Endothelial cell of umbilical vein (primary cell): ENCODE data around the gene ZSCAN2. TPM values are rescaled to one million over a fixed set of nuclear protein-coding genes. Genes with fewer than 3 reads are reported as not detected.

ENCODE experiments used
- BruUV-seq: library from RNA; stranded (reverse); fragments of 400-500 nt; replicated peaks from 2 replicates; lab custom pipeline; 2021; lab: Mats Ljungman, UMichigan
- CTCF ChIA-PET: fragments of 300-600, 350-600 bp; sonication (Branson Sonifier 250); formaldehyde crosslinking; loops from one replicate; lab custom pipeline; 2021; ENCODE audit warnings: antibody characterized with exemption, inconsistent platforms; lab: Charles Lee
- POLR2A ChIA-PET: fragments of 300-600, 350-600 bp; sonication (Branson Sonifier 250); formaldehyde crosslinking; loops from one replicate; lab custom pipeline; 2021; ENCODE audit warnings: antibody characterized with exemption, inconsistent platforms; lab: Charles Lee
- DNase-seq: peaks from one replicate; pipeline ENCODE4 v3.0.0-alpha.2; 2011; ENCODE audit warnings: low read depth, low spot score
- FAIRE-seq: peaks from 2 replicates; lab custom pipeline; 2011; peaks lifted over from hg19 to GRCh38; lab: Jason Lieb, UNC
- H2AFZ ChIP-seq: 2 replicates; pipeline ENCODE4 v1.6.0; 2012; ENCODE audit warnings: low read depth, low read length, control low read depth, inconsistent platforms
- H3K27ac ChIP-seq: 2 replicates; pipeline ENCODE4 v1.5.1; 2011; ENCODE audit warnings: low read depth, mild to moderate bottlenecking, control low read depth, low read length, moderate library complexity; ENCODE audit not compliant: insufficient read depth
- H3K27me3 ChIP-seq, 2 experiments: 2 replicates each; pipeline versions ENCODE4 v1.6.0 to v1.6.1; 2011; ENCODE audit warnings: low read length in 2 of 2, mixed read lengths in 1 of 2; ENCODE audit not compliant: control insufficient read depth in 2 of 2, insufficient read depth in 2 of 2
- H3K36me3 ChIP-seq, 2 experiments: 2 replicates in 1 of 2; 3 replicates in 1 of 2; pipeline ENCODE4 v1.5.1; 2011; ENCODE audit warnings: low read length in 2 of 2, mild to moderate bottlenecking in 1 of 2, moderate library complexity in 1 of 2; ENCODE audit not compliant: control insufficient read depth in 2 of 2, insufficient read depth in 2 of 2; ENCODE audit errors: extremely low read depth in 1 of 2
- H3K4me1 ChIP-seq: 3 replicates; pipeline ENCODE4 v1.5.1; 2011; ENCODE audit warnings: mild to moderate bottlenecking, low read length; ENCODE audit not compliant: control insufficient read depth, insufficient read depth; ENCODE audit errors: extremely low read depth
- H3K4me2 ChIP-seq: 2 replicates; pipeline ENCODE4 v1.6.1; 2011; ENCODE audit warnings: low read length, control low read depth, mixed read lengths; ENCODE audit not compliant: insufficient read depth
- H3K4me3 ChIP-seq, 3 experiments: fragments of 200-600 bp in 1 of 3; sonication (generic), shearing (Covaris generic) in 1 of 3; replicated peaks in 1 of 3; 2 replicates each; pipeline ENCODE4 v1.5.1; 2011 to 2016; ENCODE audit warnings: control low read depth in 3 of 3, low read length in 3 of 3, mild to moderate bottlenecking in 2 of 3, inconsistent platforms in 1 of 3, low read depth in 1 of 3, moderate library complexity in 1 of 3; ENCODE audit not compliant: insufficient read depth in 1 of 3
- H3K79me2 ChIP-seq: 2 replicates; pipeline ENCODE4 v1.6.0; 2012; ENCODE audit warnings: low read length, inconsistent platforms; ENCODE audit not compliant: control insufficient read depth, insufficient read depth
- H3K9ac ChIP-seq: replicated peaks from 2 replicates; pipeline ENCODE3; 2011; ENCODE audit warnings: low read length, control low read depth; ENCODE audit not compliant: insufficient read depth; ENCODE audit errors: extremely low read depth
- H3K9me1 ChIP-seq: replicated peaks from 3 replicates; pipeline ENCODE4 v1.6.0; 2011; ENCODE audit warnings: mild to moderate bottlenecking, low read length; ENCODE audit not compliant: control insufficient read depth, insufficient read depth; ENCODE audit errors: extremely low read depth
- H3K9me3 ChIP-seq: replicated peaks from 2 replicates; pipeline ENCODE4 v1.5.1; 2012; ENCODE audit warnings: low read length, inconsistent platforms; ENCODE audit not compliant: control insufficient read depth, insufficient read depth
- H4K20me1 ChIP-seq: replicated peaks from 2 replicates; pipeline ENCODE3; 2011; ENCODE audit warnings: mild to moderate bottlenecking, low read length; ENCODE audit not compliant: control insufficient read depth, insufficient read depth; ENCODE audit errors: extremely low read depth
- CTCF ChIP-seq, 2 donors: IDR thresholded peaks; 1 replicate in 1 of 2; 2 replicates in 1 of 2; pipeline ENCODE4 v1.5.1; 2011; ENCODE audit warnings: low read length in 2 of 2, mild to moderate bottlenecking in 2 of 2, moderate library complexity in 2 of 2, control low read depth in 1 of 2, inconsistent platforms in 1 of 2, low read depth in 1 of 2; ENCODE audit not compliant: insufficient read depth in 1 of 2; ENCODE audit errors: extremely low read depth in 1 of 2
- FOS ChIP-seq: IDR thresholded peaks from 2 replicates; pipeline ENCODE4 v1.6.1; 2011; ENCODE audit warnings: mild to moderate bottlenecking, low read length, moderate library complexity, borderline replicate concordance; ENCODE audit not compliant: insufficient read depth
- GATA2 ChIP-seq: IDR thresholded peaks from 2 replicates; pipeline ENCODE4 v1.7.0; 2011; ENCODE audit warnings: low read depth, mild to moderate bottlenecking, moderate library complexity, mixed read lengths, low read length; ENCODE audit not compliant: insufficient read length, insufficient read depth
- MYC ChIP-seq: IDR thresholded peaks from one replicate; pipeline ENCODE4 v1.6.1; 2011; ENCODE audit warnings: mild to moderate bottlenecking, low read depth, low read length
- POLR2A ChIP-seq: IDR thresholded peaks from 2 replicates; pipeline ENCODE4 v1.6.1; 2012; ENCODE audit warnings: low read depth, mild to moderate bottlenecking, control low read depth, low read length
- dilution Hi-C: fragments of 300-500 bp; cut with MboI; formaldehyde crosslinking; loops from one replicate; pipeline ENCODE4 v1.15.0; 2019; ENCODE audit warnings: low sequenced_read_pairs; ENCODE audit not compliant: extremely low pct_ligation_motif_present
- intact Hi-C: fragments of 100-400 bp; cut with micrococcal nuclease; formaldehyde crosslinking; loops from one replicate; pipeline ENCODE4 v1.10.0; 2022
- polyA plus RNA-seq, 4 experiments: library from polyadenylated mRNA; depleted of rRNA in 3 of 4; stranded (reverse) in 3 of 4; unstranded in 1 of 4; fragments of >200 nt; gene quantifications; 2 replicates each; pipeline versions ENCODE4 v1.2.1 to v1.2.3, GENCODE V29; 2011 to 2012; ENCODE audit warnings: missing spikeins in 1 of 4
- total RNA-seq: library from RNA; stranded (reverse); gene quantifications from 2 replicates; pipeline ENCODE4 v1.2.3, GENCODE V29; 2021

Gene ZSCAN2
- total and polyA plus RNA-seq, 2 donors (not counting 3 experiments of a cell fraction or from before 2014, with no cell fraction given), result 12.9 to 13.5 TPM

GRCh38 chr15:84648539-84648938 lies 47.7 kb downstream of the ZSCAN2 start:
- peaks cover 15% of the 10 kb centered on the region for H3K79me2 ChIP-seq
- H3K9me1 ChIP-seq, result no peaks in the 10 kb centered on the region
- no peak overlapping the region for H3K4me3 ChIP-seq
- H3K36me3 ChIP-seq, result peaks cover 21 to 35% of the 10 kb centered on the region in 2 experiments
- no peaks in the 10 kb centered on the region for H3K9me3 ChIP-seq
- H3K27me3 ChIP-seq, result no peaks in the 10 kb centered on the region
- BruUV-seq, result no TSS peak
- ChIA-PET CTCF (interaction anchor here (1.0 to 2.3 kb wide), 2 partner anchors 48 to 50 kb away, joined by 3 to 11 read pairs; no protein-coding TSS in a partner anchor), POLR2A (no interaction called here)
- H3K4me1 ChIP-seq, result peaks cover 14% of the 10 kb centered on the region
- intact Hi-C loops (no loop called here), dilution Hi-C loops (no loop called here)
- DNase-seq (no peak), FAIRE-seq (no peak)
- no peak overlapping the region for H3K4me2 ChIP-seq
- H3K9ac ChIP-seq, result no peak overlapping the region
- H2AFZ ChIP-seq, result no peak overlapping the region
- TF ChIP-seq CTCF (IDR thresholded peaks at IDR 0.05; ENCODE audit: extremely low read depth in 1 of 2, insufficient read depth in 1 of 2, low read depth in 1 of 2, low read length in 2 of 2) (no peak), FOS (no peak), POLR2A (no peak), MYC (no peak), GATA2 (no peak)
- H4K20me1 ChIP-seq, result no peaks in the 10 kb centered on the region
- H3K27ac ChIP-seq, result no peak overlapping the region

- ChIA-PET CTCF (interaction anchor here (1.1 to 2.3 kb wide), 2 partner anchors 9 to 51 kb away, joined by 3 to 11 read pairs; partner anchors contain the start of gene NMB), POLR2A (no interaction called here)
- H3K9me1 ChIP-seq, result no peaks in the 10 kb centered on the region
- no peak for DNase-seq
- intact Hi-C loops, result no loop called here
- H3K36me3 ChIP-seq, result peaks cover 21 to 35% of the 10 kb centered on the region in 2 experiments
- no peak overlapping the region for H2AFZ ChIP-seq
- no TSS peak for BruUV-seq
- no peak overlapping the region for H3K9ac ChIP-seq
- H3K4me1 ChIP-seq, result peaks cover 16% of the 10 kb centered on the region
- H3K27ac ChIP-seq, result no peak overlapping the region
- H3K27me3 ChIP-seq, result no peaks in the 10 kb centered on the region
- H4K20me1 ChIP-seq, result no peaks in the 10 kb centered on the region
- TF ChIP-seq POLR2A, result no peak
- no peaks in the 10 kb centered on the region for H3K9me3 ChIP-seq
- H3K79me2 ChIP-seq, result peaks cover 18% of the 10 kb centered on the region
- H3K4me3 ChIP-seq, result no peak overlapping the region
- H3K4me2 ChIP-seq, result no peak overlapping the region
- dilution Hi-C loops, result no loop called here
- peak; percentile 65 for FAIRE-seq
These were observed 48.9 kb downstream of the ZSCAN2 start for GRCh38 chr15:84649706-84650105.
